NT2/D1 (cell line): ENCODE results near the gene SIN3B.

ENCODE experiments used
- SUZ12 ChIP-seq: IDR thresholded peaks from 2 replicates; pipeline ENCODE4 v1.6.1; 2011; ENCODE audit not compliant: insufficient read length, insufficient read depth; ENCODE audit errors: extremely low read depth
- YY1 ChIP-seq: IDR thresholded peaks from 2 replicates; pipeline ENCODE4 v1.6.1; 2011; ENCODE audit not compliant: insufficient read length, insufficient read depth
- ZNF274 ChIP-seq: IDR thresholded peaks from 2 replicates; pipeline ENCODE4 v1.6.1; 2011; ENCODE audit warnings: mild to moderate bottlenecking, low read depth, low read length

DNA sequence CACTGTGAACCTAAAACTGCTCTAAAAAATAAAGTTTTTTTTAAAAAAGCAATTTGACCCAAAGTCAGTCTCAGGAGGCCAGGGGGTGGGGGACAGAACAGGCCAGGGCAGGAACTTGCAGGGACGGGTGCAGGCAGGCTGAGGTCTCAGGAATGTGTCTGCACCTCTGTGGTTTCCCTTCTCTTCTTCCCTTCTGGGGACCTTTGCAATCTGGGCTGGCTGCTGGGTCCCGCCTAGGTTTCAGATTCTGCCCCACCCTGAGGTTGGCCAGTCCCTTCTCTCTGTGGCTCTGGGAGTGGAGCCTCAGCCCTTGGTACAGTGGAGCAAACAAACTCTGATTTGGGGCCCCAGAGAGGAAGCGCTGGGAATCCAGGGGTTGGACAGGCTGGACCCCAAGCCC is 54.3 kb downstream of the SIN3B start:
- TF ChIP-seq YY1 (no peak), ZNF274 (no peak), SUZ12 (no peak)
